ENCODE results near the gene LRP5.

Gene LRP5

GRCh38 chr11:68311160-68312116, 953 bp upstream of the LRP5 start:
- no peak for DNase-seq

- DNase-seq, result peak; percentile 32 to 49
Observed at GRCh38 chr11:68312780-68313573, 586 bp downstream of the LRP5 start.

- DNase-seq, result no peak
Observed at GRCh38 chr11:68313574-68314202, 1.3 kb downstream of the LRP5 start.

- DNase-seq, result no peak
Observed at GRCh38 chr11:68314203-68315170, 2.1 kb downstream of the LRP5 start.

GRCh38 chr11:68315171-68315920, 3.0 kb downstream of the LRP5 start:
- DNase-seq, result no peak

- no peak for DNase-seq
Observed at GRCh38 chr11:68317147-68317785, 4.9 kb downstream of the LRP5 start.

GRCh38 chr11:68321293-68322051, 9.1 kb downstream of the LRP5 start:
- DNase-seq, result no peak

GRCh38 chr11:68322052-68322430, 9.7 kb downstream of the LRP5 start:
- DNase-seq, result no peak

GRCh38 chr11:68324241-68324640, 11.8 kb downstream of the LRP5 start:
- no peak for DNase-seq

GRCh38 chr11:68324695-68325094, 12.3 kb downstream of the LRP5 start:
- DNase-seq, result no peak

- no peak for DNase-seq
Observed at GRCh38 chr11:68325183-68325906, 13.0 kb downstream of the LRP5 start.

- no peak for DNase-seq
Observed at GRCh38 chr11:68325907-68326220, 13.5 kb downstream of the LRP5 start.

- no peak for DNase-seq
Observed at GRCh38 chr11:68326334-68327215, 14.2 kb downstream of the LRP5 start.

- no peak for DNase-seq
Observed at GRCh38 chr11:68327586-68328370, 15.4 kb downstream of the LRP5 start.

GRCh38 chr11:68328374-68329091, 16.1 kb downstream of the LRP5 start:
- DNase-seq, result no peak

- DNase-seq, result no peak
Observed at GRCh38 chr11:68329536-68329935, 17.1 kb downstream of the LRP5 start.

Measured in stimulated activated CD4-positive, alpha-beta T cell treated with anti-CD3 and anti-CD28 coated beads, Interleukin-2, amount 100 ng/mL, for 24 hours (primary cell).